ENCODE results near the gene SUCO.

SUCO gene

GRCh38 chr1:172647110-172647564 lies 114.2 kb downstream of the SUCO start:
- DNase-seq (ENCODE audit: low spot score): no peak

- no peak for DNase-seq (ENCODE audit: low spot score)
These were observed 115.0 kb downstream of the SUCO start for GRCh38 chr1:172647987-172648386.

GRCh38 chr1:172650474-172651193 lies 117.7 kb downstream of the SUCO start:
- no peak for DNase-seq (ENCODE audit: low spot score)

- DNase-seq (ENCODE audit: low spot score): no peak
These were observed 120.2 kb downstream of the SUCO start for GRCh38 chr1:172653015-172653709.

GRCh38 chr1:172654535-172654934 lies 121.6 kb downstream of the SUCO start:
- no peak for DNase-seq (ENCODE audit: low spot score)

GRCh38 chr1:172656576-172656975 lies 123.6 kb downstream of the SUCO start:
- no peak for DNase-seq (ENCODE audit: low spot score)

GRCh38 chr1:172657586-172657985 lies 124.6 kb downstream of the SUCO start:
- DNase-seq (ENCODE audit: low spot score): no peak

GRCh38 chr1:172658871-172659453 lies 126.0 kb downstream of the SUCO start, which contains the start of gene FASLG:
Gene FASLG, plus strand, starts transcription at chr1:172659103. Its CDS starts 99 bp downstream, at chr1:172659202.
- DNase-seq (ENCODE audit: low spot score): no peak

GRCh38 chr1:172661107-172661506 lies 128.2 kb downstream of the SUCO start:
- DNase-seq (ENCODE audit: low spot score): no peak

All from NAMALWA (cell line).